Stimulated activated CD4-positive, alpha-beta T cell treated with anti-CD3 and anti-CD28 coated beads, Interleukin-1b, Interleukin-23, amount 100 ng/mL, for 24 hours (primary cell): Measurements from ENCODE around the gene ZSCAN29.
A peak's percentile ranks its signal among the peaks of the same experiment; 100 is the strongest.

ENCODE experiments used
- DNase-seq, 4 experiments: peaks; one replicate each; pipeline ENCODE4 v3.0.0-alpha.2; 2020; ENCODE audit warnings: low read depth in 4 of 4, low spot score in 1 of 4

ZSCAN29 gene

DNA sequence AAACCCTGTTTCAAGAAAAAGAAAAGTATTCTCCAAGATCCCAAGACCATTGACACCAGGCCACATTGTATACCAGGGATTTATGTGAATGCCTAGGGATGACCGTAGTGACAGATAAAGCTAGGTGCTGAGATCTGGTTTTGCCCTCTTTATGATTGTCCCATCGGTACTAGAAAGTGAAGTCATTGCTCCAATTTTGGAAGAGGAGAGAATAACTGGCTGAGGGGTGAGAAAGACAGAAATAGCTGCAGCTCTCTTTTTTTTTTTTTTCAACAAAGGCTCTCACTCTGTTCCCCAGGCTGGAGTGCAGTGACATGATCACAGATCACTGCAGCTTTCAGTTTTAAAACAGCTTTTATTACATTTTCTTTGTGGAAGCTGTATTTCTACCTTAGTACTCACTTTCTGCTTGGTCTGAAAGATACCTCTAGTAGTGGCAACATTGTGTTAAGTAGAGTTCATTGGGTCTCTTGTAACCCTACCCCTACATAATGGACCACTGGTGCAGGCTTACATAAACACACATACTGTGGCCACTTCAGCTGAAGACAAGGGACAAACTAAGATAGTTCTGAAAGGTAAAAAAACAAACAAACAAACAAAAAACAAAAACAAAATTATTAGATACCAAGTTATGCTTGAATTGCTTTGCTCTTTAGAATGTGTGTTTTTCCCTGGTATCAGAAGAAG, 18.0 kb downstream of the ZSCAN29 start:
- DNase-seq: no peak

DNA sequence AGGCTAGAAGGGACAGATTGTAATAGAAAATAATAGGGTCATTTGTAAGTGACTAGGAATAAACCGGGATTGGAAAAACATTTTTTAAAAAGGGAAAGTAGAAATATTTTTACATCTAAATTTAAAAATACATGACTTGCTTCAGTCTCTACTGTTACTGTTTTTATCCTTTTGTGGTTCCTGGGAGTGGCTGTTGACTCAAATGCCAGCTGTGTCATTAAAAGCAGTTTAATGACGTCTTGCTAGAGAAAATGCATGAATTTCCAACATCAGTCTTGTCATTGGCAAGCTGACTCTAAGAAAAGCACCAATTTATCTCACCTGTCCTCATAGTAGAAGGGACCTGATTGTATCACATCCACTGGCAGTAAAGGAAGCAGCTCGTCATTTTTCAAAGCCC, 23.7 kb downstream of the ZSCAN29 start:
- DNase-seq: no peak

DNA sequence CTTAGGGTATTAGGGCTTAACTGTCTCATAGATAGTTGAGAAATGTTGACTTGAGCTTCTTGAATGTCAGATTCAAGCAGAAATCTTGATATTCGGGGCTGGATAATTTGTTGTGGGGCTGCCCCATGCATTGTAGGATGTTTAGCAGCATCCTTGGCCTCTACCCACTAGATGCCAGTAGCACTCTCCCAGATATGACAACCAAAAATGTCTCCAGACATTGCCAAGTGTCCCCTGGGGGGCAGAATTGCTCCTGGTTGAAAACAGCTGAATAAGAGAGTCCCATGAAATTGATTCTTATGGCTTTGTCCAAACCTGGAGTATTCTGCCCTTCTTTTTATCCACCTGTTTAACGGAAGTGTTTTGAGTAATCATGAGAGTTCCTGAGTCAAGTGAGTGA, 24.5 kb downstream of the ZSCAN29 start:
- DNase-seq: no peak

DNA sequence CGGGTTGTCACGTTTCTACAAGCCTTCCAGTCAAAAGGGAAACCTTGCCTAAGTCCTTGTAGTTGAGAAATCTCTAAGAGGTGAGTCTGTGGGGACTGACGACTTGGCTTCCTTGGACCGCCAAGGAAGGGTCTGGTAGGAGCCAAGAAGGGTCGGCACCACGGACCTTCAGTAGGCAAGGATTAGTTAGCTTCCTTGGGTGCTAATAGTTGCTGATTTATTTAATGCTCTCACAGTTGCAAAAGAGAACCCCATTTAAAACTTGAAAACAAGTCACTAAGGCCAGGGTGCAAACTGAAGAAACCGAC, 40.1 kb downstream of the ZSCAN29 start:
- DNase-seq: no peak

DNA sequence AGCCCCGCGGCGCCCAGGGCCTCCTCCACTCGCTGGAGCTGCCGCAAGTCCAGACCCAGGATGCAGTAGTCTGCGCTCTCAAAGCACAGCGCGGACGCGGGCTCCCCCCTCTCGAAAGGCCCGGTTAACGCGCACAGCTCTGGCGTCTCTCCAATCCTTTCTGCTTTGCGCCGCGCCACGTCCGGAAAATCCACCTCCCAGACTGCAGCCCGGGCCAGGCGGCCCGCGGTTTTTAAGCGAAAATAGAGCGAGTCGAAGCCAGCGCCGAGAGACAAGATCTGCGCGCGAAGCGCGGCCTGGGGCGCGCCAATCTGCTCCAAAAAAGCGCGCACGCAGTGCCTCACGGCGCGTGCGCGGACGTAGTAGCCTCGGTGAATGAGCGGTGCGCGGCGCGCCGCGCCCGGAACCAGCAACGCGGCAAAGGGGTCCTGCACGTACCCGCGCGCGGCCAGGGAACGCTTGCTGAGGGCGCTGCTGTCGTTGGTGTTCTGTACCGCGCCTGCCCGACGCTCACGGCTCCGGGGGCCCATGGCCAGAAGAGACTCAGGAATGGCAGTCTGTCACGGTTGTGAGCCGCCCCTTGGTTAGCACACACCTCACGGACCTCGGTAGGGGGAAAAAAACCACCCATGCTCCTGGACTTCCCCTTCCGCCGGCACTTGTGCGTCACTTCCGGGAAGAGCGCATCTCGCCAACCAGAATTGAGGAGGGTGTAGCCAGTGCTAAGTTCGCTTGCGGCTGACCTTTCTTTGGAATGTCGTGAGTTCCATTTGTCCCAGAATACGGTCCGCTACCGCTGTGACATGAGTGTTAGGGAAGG, 40.7 kb downstream of the ZSCAN29 start, which contains the start of gene LCMT2:
Gene LCMT2, minus strand, starts transcription at position 614 of the 820 bp plus-strand sequence. Its CDS starts 84 bp downstream, at position 530.
- peak; percentile 70 to 80 (median 78) for DNase-seq

DNA sequence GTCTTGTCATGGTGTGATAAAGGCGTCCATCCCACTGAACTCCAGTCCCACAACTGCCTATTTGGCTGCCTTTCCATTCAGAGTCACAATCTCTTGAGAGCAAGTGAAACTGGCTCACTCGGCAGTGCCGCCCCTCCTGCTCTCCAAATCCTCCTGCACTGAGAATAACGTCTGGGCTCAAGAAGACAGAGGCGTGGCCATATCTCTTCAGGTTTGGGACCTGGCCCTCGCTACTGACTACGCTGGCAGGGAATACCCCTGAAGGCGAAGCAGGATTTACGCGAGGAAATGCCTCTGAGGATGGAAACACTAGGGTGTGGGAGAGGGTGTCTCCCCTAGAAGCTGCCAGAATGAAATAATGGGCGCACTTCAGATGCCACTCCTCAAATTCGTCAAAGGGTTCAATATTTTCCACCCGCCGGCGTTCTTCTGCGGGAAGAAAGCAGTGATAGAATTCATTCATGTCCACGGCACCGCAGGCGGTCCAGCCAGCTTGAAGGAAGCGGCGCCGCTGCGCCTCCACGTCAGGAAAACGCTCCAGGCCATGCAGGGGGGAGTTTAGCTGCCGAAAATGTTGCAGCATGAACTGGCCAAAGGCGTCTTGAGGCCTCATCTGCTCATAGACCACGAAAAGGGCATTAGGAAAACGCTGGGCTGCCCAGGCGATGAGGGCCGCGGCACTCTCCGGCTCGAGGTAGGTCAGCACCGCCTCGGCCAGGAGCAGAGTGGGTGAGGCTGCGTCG, 41.5 kb downstream of the ZSCAN29 start:
- DNase-seq: peak in 1 of 4 experiments; percentile 2

DNA sequence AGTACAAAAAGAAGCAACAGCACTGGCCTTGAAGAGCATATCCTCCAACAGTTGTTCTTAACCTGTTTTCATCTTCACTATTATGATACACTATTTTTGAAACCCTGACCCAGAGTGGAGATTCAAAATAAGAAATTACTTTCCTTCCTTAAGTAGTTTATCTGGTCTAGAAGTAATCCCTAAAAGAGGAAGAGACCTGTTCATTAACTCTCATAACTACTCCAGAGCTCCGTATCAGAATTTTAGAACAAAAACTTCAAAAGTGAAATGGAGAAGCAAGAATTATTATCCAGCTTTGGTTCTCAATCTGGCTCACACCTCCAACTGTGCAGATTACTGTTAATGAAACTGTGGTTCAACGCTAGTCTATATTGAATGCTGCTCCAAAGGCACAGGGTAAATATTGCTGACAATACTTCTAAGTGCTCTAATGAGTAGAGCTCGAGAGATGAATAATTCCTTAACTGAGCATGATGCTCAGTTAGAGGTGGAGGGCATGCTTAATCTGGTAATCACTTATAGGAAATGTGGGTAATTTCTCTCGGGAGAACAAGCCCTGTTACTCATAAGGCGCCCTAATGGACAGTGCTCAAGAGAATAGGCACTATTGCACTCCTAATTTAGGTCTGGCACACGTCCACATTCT, 45.7 kb downstream of the ZSCAN29 start:
- DNase-seq: no peak

DNA sequence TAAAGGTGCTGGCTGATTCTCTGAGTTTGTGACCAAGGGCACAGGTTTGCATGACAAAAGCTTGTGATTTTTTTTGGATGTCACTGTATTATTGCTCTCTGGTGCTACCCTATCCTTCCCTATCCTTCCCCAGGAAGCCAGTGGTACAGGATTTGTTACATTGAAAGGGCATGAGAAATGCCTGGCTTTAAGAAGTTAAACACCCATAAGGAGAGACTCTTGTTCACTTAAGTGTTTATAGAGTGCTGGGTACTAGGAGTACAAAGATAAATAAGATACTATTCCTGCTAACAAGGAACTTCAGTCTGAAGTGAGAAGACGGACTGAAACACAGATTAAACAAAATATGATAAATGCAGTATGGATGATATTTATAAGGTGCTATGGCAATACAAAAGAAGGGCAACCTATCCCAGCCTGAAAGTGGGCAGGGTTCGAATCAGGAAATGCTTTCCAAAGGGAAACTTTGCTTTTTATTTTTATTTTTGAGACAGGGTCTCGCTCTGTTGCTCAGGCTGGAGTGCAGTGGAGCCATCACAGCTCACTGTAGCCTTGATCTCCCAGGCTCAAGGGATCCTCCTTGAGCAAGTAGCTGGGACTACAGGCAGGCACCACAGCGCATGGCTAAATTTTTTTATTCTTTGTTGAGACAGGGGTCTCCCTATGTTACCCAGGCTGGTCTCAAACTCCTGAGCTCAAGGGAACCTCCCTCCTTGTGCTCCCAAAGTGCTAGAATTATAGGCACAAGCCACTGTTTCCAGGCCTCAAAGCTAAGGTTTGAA, 51.7 kb downstream of the ZSCAN29 start:
- DNase-seq: no peak

DNA sequence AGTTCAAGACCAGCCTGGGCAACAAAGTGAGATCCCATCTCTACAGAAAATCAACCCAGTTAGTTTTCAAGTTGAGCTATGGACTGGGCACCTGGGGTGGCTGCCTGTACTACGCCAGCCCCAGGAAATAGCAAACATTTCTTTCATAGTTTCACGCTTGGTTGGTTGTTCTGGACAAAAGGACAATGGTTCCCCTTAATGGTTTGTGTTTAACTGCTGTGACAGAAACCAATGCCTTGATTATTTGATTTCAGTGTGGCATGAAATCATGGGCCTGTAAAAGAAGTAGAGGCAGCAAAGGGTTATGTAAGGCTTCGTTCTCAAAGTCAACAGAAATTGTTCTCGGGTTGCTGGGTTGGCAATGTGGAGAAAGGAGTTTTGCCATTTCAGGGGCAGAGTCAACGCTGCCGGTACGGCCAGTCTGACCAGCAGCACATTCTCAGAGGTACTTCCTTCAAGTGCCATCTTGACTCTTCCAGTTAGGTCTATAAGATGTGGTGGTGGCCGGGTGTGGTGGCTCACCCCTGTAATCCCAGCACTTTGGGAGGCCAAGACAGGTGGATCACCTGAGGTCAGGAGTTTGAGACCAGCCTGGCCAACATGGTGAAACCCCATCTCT, 53.2 kb downstream of the ZSCAN29 start:
- DNase-seq: no peak

DNA sequence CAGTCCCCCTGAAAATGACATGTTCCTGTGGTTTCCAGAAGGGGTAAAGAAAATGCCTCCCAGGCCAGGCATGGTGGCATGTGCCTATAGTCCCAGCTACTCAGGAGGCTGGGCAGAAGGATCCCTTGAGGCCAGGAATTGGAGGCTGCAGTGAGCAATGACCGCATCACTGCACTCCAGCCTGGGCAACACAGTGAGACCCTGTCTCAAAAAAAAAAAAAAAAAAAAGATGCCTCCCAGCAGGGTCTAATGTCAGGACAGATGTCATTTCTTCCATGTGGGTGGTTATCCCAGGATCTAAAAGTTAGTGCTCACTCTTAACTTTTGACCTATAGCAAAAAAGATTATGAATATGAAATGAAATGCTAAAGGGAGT, 53.9 kb downstream of the ZSCAN29 start:
- no peak for DNase-seq

DNA sequence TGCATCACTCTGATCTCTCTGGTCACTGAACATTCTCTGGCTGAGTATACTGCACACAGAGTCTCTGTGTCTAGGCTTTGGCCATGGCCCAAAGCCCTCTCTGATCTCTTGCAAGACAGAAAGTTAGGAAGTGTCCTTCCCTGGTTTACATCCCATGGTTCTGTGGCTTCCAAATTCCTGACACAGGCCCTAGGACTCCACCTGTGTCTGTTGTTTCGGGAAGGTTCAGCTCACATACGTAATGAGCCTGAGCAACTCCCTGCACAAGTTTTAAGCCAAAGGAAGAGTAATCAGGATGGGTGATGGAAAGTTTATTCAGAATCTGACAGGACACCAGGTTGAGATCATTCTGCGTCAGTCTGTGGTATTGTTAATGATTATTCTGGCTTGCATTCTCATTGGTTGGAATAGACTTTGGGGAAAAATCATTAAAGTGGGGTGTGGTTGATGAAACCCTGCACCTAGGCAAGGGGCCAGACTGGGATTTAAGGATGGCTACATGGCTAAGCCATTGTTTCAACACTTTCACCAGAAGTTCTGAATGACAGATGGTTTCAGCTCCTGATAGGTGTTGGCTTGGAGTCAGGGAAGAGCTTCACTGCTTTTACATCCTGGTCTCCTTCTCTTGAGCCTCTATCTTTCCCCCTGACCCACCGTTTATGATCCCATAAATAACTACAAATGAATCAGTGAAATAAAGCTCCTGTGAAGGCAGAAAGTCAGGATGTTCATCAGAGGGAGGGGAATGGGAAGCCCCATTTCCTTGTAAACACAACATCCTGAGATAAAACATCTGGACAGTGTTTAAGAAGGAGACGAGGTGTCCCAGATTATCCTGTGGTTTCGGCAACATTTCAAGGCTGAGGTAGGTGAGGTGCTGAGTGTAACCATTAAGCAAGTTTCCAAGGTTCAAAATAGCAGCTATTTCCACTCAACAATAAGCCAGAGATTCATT, 54.5 kb downstream of the ZSCAN29 start:
- DNase-seq: no peak

DNA sequence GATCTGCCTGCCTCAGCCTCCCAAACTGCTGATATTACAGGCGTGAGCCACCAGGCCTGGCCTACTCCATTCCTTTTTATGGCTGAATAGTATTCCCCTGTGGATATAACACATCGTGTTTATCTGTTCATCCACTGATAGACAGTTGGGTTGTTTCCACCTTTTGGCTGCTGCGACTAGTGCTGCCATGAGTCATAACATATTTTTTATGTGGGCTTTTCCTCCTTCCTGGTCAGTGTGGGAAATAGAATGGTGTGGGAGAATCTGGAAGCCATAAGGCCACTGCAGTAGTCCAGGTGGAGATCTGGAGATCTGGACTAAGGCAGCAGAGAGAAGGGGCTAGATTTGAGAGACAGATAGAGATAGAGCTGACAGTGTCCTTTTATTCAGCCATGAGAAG, 56.7 kb downstream of the ZSCAN29 start:
- no peak for DNase-seq

DNA sequence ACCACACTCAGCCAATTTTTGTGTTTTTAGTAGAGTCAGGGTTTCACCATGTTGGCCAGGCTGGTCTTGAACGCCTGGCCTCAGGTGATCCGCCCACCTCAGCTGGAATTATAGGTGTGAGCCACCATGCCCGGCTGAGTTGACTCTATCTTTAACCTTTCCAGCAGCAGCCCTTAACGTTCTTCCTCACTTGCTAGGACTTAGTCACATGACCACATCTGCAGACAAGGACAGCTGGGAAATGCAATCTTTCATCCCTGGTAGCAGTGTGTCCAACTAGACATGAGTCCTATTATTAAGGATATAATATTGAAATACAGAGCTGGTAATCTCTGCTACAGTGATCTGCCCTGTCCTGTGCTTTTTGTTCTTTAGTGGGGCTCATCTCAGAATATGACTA, 58.5 kb downstream of the ZSCAN29 start:
- no peak for DNase-seq
